Type B pancreatic cell (in vitro differentiated cells): ENCODE data around the gene SEMA4D. TPM values are rescaled to one million over a fixed set of nuclear protein-coding genes. Genes with fewer than 3 reads are reported as not detected.
A peak's percentile ranks its signal among the peaks of the same experiment; 100 is the strongest.

ENCODE experiments used
- DNase-seq: peaks from one replicate; pipeline ENCODE4 v3.0.0; 2021; ENCODE audit warnings: mixed read lengths; ENCODE audit not compliant: unreplicated experiment; ENCODE audit errors: extremely low spot score
- H3K27ac Mint-ChIP-seq: 2 replicates; pipeline ENCODE4 v1.8.0; 2021; ENCODE audit warnings: mild to moderate bottlenecking, mixed read lengths
- H3K27me3 Mint-ChIP-seq: 2 replicates; pipeline ENCODE4 v1.8.0; 2021; ENCODE audit warnings: mixed read lengths
- H3K36me3 Mint-ChIP-seq: 2 replicates; pipeline ENCODE4 v1.8.0; 2021; ENCODE audit warnings: mixed read lengths
- H3K4me1 Mint-ChIP-seq: one replicate; pipeline ENCODE4 v1.8.0; 2021; ENCODE audit warnings: mixed read lengths; ENCODE audit not compliant: unreplicated experiment
- H3K4me3 Mint-ChIP-seq: 2 replicates; pipeline ENCODE4 v1.8.0; 2021; ENCODE audit warnings: mild to moderate bottlenecking, mixed read lengths
- H3K9me3 Mint-ChIP-seq: 2 replicates; pipeline ENCODE4 v1.8.0; 2021; ENCODE audit warnings: mixed read lengths
- total RNA-seq: library from RNA; stranded (reverse); gene quantifications from 2 replicates; pipeline ENCODE4 v1.2.1, GENCODE V29; 2021; ENCODE audit warnings: low replicate concordance
- TF ChIP-seq, protein P1 (sequence below): fragments of 200-600 bp; sonication (generic); conservative IDR thresholded peaks from 2 replicates; pipeline ENCODE4 v1.5.0; 2021; ENCODE audit warnings: antibody characterized with exemption, mild to moderate bottlenecking

The SEMA4D gene
- total RNA-seq, 1 donor from 2014 or later, result 32.3 TPM

DNA sequence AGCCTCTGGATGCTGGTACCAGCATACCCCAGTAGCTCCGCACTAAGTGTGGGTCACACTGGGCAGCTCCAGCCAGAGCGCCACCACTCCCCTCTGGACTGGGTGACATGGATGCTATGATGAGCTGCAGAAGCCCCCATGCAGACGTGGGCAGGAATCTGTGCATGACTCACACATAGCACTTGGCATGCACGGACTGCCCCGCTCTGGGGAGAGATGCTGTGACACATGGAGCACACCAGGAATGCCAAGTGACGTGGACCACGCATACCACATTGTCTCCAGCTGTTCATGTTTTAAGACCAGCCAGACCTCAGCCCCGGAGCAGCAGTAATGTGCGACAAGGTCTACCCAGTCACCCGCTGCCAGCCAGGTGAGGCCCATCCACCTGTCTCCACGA, 64.1 kb downstream of the SEMA4D start:
- TF ChIP-seq, protein P1, sequence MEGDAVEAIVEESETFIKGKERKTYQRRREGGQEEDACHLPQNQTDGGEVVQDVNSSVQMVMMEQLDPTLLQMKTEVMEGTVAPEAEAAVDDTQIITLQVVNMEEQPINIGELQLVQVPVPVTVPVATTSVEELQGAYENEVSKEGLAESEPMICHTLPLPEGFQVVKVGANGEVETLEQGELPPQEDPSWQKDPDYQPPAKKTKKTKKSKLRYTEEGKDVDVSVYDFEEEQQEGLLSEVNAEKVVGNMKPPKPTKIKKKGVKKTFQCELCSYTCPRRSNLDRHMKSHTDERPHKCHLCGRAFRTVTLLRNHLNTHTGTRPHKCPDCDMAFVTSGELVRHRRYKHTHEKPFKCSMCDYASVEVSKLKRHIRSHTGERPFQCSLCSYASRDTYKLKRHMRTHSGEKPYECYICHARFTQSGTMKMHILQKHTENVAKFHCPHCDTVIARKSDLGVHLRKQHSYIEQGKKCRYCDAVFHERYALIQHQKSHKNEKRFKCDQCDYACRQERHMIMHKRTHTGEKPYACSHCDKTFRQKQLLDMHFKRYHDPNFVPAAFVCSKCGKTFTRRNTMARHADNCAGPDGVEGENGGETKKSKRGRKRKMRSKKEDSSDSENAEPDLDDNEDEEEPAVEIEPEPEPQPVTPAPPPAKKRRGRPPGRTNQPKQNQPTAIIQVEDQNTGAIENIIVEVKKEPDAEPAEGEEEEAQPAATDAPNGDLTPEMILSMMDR, result no peak
- Mint-ChIP-seq H3K4me3 (no peak overlapping the region), H3K4me1 (peaks cover 19% of the 10 kb centered on the region), H3K36me3 (no peaks in the 10 kb centered on the region), H3K27ac (no peak overlapping the region), H3K27me3 (no peaks in the 10 kb centered on the region), H3K9me3 (no peaks in the 10 kb centered on the region)
- no peak for DNase-seq

DNA sequence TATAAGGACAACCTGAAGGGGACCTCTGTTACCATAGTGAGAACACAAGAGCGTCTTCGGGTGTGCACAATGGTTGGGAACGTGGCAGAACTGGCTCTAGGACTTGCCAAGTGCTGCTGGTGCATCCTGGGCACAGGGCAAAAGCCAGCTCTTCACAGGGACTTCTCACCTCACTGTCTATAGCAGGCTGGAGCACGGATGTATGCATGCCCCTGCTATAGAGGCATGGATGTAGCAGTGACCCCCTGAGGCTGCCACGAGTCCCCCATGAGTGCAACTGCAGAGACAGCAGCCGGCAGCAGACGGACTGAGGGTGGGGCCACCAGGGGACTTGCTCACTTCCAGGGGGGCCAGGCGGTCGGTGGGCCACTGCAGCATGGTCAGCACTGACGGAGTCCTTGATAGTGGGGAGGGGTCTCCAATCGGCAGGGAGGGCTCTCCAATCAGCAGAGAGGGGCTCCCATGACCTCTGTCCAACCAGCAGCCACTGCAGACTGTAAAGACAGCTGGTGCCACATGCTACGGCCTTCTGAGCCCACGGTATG, 64.9 kb downstream of the SEMA4D start:
- TF ChIP-seq, protein P1, result no peak
- peaks cover 19% of the 10 kb centered on the region for H3K4me1 Mint-ChIP-seq
- no peak overlapping the region for H3K4me3 Mint-ChIP-seq
- H3K36me3 Mint-ChIP-seq, result no peaks in the 10 kb centered on the region
- no peaks in the 10 kb centered on the region for H3K27me3 Mint-ChIP-seq
- no peak overlapping the region for H3K27ac Mint-ChIP-seq
- no peak for DNase-seq
- H3K9me3 Mint-ChIP-seq, result no peaks in the 10 kb centered on the region

DNA sequence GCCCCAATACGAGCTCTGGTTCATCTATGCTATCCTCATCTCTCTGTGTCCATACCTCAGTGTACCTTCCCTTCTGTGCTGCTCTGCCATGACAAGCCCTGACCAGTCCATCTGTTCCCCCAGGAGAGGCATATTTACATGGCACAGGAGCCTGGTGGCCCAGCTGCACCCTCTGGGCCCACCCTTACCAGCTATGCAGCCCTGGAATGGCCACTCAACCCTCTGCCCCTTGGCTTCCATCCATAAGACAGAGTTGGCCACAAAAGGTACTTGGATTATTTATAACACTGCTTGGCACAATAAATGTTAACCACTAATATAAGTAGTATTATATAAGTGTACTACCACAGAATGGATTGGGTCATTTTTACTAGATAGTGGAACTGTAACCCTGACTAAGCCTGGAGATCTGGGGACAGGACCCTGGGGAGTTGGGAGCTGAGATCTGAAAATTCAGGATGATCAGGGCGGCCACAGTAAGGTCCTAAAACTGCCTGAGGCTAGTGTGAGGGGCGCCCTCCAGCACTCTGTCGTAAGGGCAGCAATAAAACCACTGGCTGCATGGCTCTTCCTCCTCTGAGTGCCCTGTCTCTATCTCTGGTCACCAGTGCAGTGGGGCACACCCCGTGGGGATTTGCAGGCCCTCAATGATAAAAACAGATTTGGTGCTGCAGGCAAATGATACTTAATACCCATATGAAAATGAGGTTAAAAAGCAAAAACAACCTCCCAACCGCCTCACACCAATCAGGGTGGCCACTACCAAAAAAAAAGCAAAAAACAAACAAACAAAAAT, 65.8 kb downstream of the SEMA4D start:
- TF ChIP-seq, protein P1, result no peak
- DNase-seq, result no peak
- Mint-ChIP-seq H3K4me3 (no peak overlapping the region), H3K36me3 (no peaks in the 10 kb centered on the region), H3K27me3 (no peaks in the 10 kb centered on the region), H3K27ac (no peak overlapping the region), H3K9me3 (no peaks in the 10 kb centered on the region), H3K4me1 (peaks cover 19% of the 10 kb centered on the region)

DNA sequence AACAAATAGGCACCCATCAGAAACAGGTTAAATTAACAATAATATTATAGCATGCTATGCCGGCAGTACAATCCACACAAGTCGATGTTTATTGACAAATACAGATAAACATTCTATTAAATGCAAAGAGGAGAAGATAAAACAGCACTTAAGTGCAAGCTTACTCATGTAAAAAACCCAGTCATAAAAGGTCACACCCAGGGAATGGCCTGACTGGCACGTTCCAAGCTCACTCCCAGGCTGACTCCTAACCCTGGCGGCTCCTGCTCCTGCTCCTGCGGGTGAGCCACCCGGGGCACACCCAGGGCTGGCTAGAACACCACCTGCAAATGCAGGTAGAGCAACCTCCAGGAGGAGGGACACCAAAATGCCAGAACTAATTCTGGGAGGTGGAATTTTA, 66.9 kb downstream of the SEMA4D start:
- H3K27me3 Mint-ChIP-seq, result no peaks in the 10 kb centered on the region
- no peaks in the 10 kb centered on the region for H3K9me3 Mint-ChIP-seq
- no peak overlapping the region for H3K4me3 Mint-ChIP-seq
- DNase-seq, result no peak
- H3K4me1 Mint-ChIP-seq, result peaks cover 29% of the 10 kb centered on the region
- H3K27ac Mint-ChIP-seq, result no peak overlapping the region
- TF ChIP-seq, protein P1, result no peak
- no peaks in the 10 kb centered on the region for H3K36me3 Mint-ChIP-seq

DNA sequence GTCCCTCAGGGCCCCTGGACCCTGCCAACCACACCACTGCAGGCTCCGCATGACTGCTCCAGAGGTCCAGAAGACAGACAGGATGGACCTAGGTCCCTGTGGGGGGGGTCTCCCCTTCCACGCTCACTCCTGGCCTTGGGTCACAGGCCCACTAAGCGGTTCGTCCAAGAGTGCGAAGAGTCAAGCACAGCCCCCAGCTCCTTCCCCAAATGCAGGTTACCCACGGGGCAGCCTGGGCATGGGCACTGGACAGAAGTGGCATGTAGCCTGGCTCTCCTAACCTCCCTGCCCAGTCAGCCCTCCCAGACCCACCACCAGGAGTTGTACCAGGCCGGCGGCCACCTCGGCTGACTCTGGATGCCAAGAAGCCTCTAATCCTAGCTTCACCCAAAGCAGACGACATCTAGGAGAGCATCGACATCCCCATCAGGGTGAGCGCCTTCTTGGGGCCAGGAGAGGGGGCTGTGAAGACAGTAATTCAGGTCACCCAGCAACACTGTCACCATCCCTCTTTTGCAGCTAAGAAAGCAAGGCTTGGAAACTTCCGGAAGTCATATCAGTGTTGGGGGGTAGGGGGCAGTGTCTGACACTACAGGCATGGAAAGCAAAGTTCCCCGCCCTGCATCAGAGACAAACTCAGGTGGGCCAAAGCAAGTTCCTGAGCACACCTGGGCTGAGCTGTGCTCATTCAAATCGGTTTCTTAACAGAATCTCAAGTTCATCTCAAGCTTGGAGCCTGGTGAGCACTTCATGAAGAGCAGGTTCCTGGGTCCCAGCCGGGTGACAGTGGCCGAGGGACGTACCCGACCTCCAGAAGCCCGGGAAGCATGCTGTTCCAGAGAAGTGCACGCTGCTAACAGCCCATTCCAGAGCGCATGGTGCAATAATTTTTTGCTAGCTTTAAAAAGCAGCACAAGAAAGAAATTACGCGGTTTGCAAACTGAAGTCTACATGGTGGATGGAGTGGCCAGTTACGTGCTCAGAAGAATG, 68.7 kb downstream of the SEMA4D start:
- no peak for DNase-seq
- TF ChIP-seq, protein P1, result peak; percentile 34
- Mint-ChIP-seq H3K27me3 (no peaks in the 10 kb centered on the region), H3K27ac (no peak overlapping the region), H3K9me3 (no peaks in the 10 kb centered on the region), H3K4me1 (peaks cover 16% of the 10 kb centered on the region), H3K36me3 (no peaks in the 10 kb centered on the region), H3K4me3 (no peak overlapping the region)
